Trophoblast cell (in vitro differentiated cells and primary cell): ENCODE results near the gene OMP.

Experiments
- DNase-seq, 2 donors: peaks; one replicate each; pipeline ENCODE4 v3.0.0-alpha.2; 2016
- H2AFZ ChIP-seq: 2 replicates; pipeline ENCODE4 v1.6.1; 2013; ENCODE audit warnings: low read length, moderate library complexity, mild to moderate bottlenecking; ENCODE audit not compliant: insufficient read depth, poor library complexity
- H2AK5ac ChIP-seq: 2 replicates; pipeline ENCODE4 v1.6.1; 2013; ENCODE audit warnings: mild to moderate bottlenecking, low read length
- H2BK120ac ChIP-seq: 2 replicates; pipeline ENCODE4 v1.6.1; 2013; ENCODE audit warnings: low read length, mild to moderate bottlenecking, moderate library complexity; ENCODE audit not compliant: insufficient read depth, poor library complexity
- H2BK12ac ChIP-seq: 2 replicates; pipeline ENCODE4 v1.6.1; 2013; ENCODE audit warnings: mild to moderate bottlenecking, low read length, moderate library complexity
- H2BK5ac ChIP-seq: 2 replicates; pipeline ENCODE4 v1.6.1; 2013; ENCODE audit warnings: low read length, low read depth, moderate library complexity, mild to moderate bottlenecking; ENCODE audit not compliant: poor library complexity
- H3K14ac ChIP-seq: 2 replicates; pipeline ENCODE4 v1.6.1; 2013; ENCODE audit warnings: mild to moderate bottlenecking, low read length
- H3K18ac ChIP-seq: 2 replicates; pipeline ENCODE4 v1.6.1; 2013; ENCODE audit warnings: mild to moderate bottlenecking, low read length
- H3K23ac ChIP-seq: 2 replicates; pipeline ENCODE4 v1.6.1; 2013; ENCODE audit warnings: low read length
- H3K27ac ChIP-seq: 2 replicates; pipeline ENCODE4 v1.5.1; 2013; ENCODE audit warnings: low read depth, mild to moderate bottlenecking, inconsistent platforms, low read length, moderate library complexity
- H3K27me3 ChIP-seq: 2 replicates; pipeline ENCODE4 v1.6.1; 2013; ENCODE audit warnings: inconsistent platforms, mild to moderate bottlenecking, low read length, moderate library complexity; ENCODE audit not compliant: insufficient read depth
- H3K36me3 ChIP-seq, 2 experiments: 1 replicate in 1 of 2; 2 replicates in 1 of 2; pipeline ENCODE4 v1.6.1; 2013; ENCODE audit warnings: low read length in 2 of 2, mild to moderate bottlenecking in 2 of 2, moderate library complexity in 1 of 2; ENCODE audit not compliant: insufficient read depth in 2 of 2, control insufficient read depth in 1 of 2
- H3K4ac ChIP-seq: 2 replicates; pipeline ENCODE4 v1.6.1; 2013; ENCODE audit warnings: low read depth, mild to moderate bottlenecking, low read length, moderate library complexity
- H3K4me1 ChIP-seq, 2 experiments: 1 replicate in 1 of 2; 2 replicates in 1 of 2; pipeline ENCODE4 v1.6.1; 2013; ENCODE audit warnings: low read length in 2 of 2, mild to moderate bottlenecking in 2 of 2, moderate library complexity in 1 of 2; ENCODE audit not compliant: insufficient read depth in 2 of 2, control insufficient read depth in 1 of 2
- H3K4me2 ChIP-seq: 2 replicates; pipeline ENCODE4 v1.6.1; 2013; ENCODE audit warnings: inconsistent platforms, mild to moderate bottlenecking, low read length, moderate library complexity
- H3K4me3 ChIP-seq: 2 replicates; pipeline ENCODE4 v1.5.1; 2013; ENCODE audit warnings: mild to moderate bottlenecking, low read depth, low read length, inconsistent platforms
- H3K79me1 ChIP-seq: one replicate; pipeline ENCODE4 v1.6.1; 2013; ENCODE audit warnings: low read length
- H3K79me2 ChIP-seq: 2 replicates; pipeline ENCODE4 v1.6.1; 2013; ENCODE audit warnings: low read length, mild to moderate bottlenecking; ENCODE audit not compliant: control insufficient read depth, insufficient read depth, poor library complexity
- H3K9ac ChIP-seq: 2 replicates; pipeline ENCODE4 v1.6.1; 2013; ENCODE audit warnings: mild to moderate bottlenecking, low read length
- H3K9me3 ChIP-seq: 2 replicates; pipeline ENCODE4 v1.6.1; 2013; ENCODE audit warnings: low read depth, mild to moderate bottlenecking, control low read depth, inconsistent platforms, low read length; ENCODE audit not compliant: insufficient read depth
- H4K12ac ChIP-seq: 2 replicates; pipeline ENCODE4 v1.6.1; 2013; ENCODE audit warnings: low read depth, mild to moderate bottlenecking, low read length, moderate library complexity
- H4K8ac ChIP-seq: 2 replicates; pipeline ENCODE4 v1.6.1; 2013; ENCODE audit warnings: low read depth, mild to moderate bottlenecking, low read length, moderate library complexity
- H4K91ac ChIP-seq: one replicate; pipeline ENCODE4 v1.6.1; 2013; ENCODE audit warnings: low read depth, mild to moderate bottlenecking, low read length, moderate library complexity
- WGBS: extraction: QIAGEN DNeasy Blood & Tissue Kit; methylation state at CpG from one replicate; pipeline ENCODE4 v1.1.7; 2013; ENCODE audit warnings: missing lambda C conversion rate; ENCODE audit not compliant: insufficient read length, insufficient coverage; ENCODE audit errors: extremely low coverage; 5-methylcytosine and 5-hydroxymethylcytosine counted together

The OMP gene

GRCh38 chr11:77055913-77056312 is 46.7 kb upstream of the OMP start:
- Histone ChIP-seq H3K4me3 (no peak overlapping the region), H2BK120ac (no peak overlapping the region), H3K27me3 (no peaks in the 10 kb centered on the region), H3K79me1 (no peaks in the 10 kb centered on the region), H2BK5ac (no peak overlapping the region), H3K36me3 (no peaks in the 10 kb centered on the region), H3K4ac (no peak overlapping the region), H3K4me1 (no peaks in the 10 kb centered on the region), H3K4me2 (no peak overlapping the region), H3K23ac (no peak overlapping the region), H3K14ac (no peak overlapping the region), H3K9me3 (peaks cover 14% of the 10 kb centered on the region), H3K9ac (no peak overlapping the region), H3K79me2 (no peaks in the 10 kb centered on the region), H4K91ac (no peak overlapping the region), H3K18ac (no peak overlapping the region), H2AK5ac (no peak overlapping the region), H2AFZ (no peak overlapping the region), H2BK12ac (no peak overlapping the region), H4K8ac (no peak overlapping the region), H3K27ac (no peak overlapping the region), H4K12ac (no peak overlapping the region)
- DNase-seq: no peak
- WGBS: no CpG with 5 or more reads among the region's 5 CpGs

- Histone ChIP-seq H3K18ac (no peak overlapping the region), H3K79me2 (no peaks in the 10 kb centered on the region), H2BK120ac (no peak overlapping the region), H2AFZ (no peak overlapping the region), H4K91ac (no peak overlapping the region), H3K27ac (no peak overlapping the region), H3K9me3 (peaks cover 14% of the 10 kb centered on the region), H3K23ac (no peak overlapping the region), H3K14ac (no peak overlapping the region), H3K4me1 (no peaks in the 10 kb centered on the region), H3K9ac (no peak overlapping the region), H3K4ac (no peak overlapping the region), H3K36me3 (no peaks in the 10 kb centered on the region), H3K79me1 (no peaks in the 10 kb centered on the region), H4K8ac (no peak overlapping the region), H3K4me3 (no peak overlapping the region), H2AK5ac (no peak overlapping the region), H3K27me3 (no peaks in the 10 kb centered on the region), H2BK5ac (no peak overlapping the region), H2BK12ac (no peak overlapping the region), H4K12ac (no peak overlapping the region), H3K4me2 (no peak overlapping the region)
- DNase-seq: no peak
- no CpG with 5 or more reads among the region's 3 CpGs for WGBS
Measured at GRCh38 chr11:77056814-77057402, 45.7 kb upstream of the OMP start.

DNA sequence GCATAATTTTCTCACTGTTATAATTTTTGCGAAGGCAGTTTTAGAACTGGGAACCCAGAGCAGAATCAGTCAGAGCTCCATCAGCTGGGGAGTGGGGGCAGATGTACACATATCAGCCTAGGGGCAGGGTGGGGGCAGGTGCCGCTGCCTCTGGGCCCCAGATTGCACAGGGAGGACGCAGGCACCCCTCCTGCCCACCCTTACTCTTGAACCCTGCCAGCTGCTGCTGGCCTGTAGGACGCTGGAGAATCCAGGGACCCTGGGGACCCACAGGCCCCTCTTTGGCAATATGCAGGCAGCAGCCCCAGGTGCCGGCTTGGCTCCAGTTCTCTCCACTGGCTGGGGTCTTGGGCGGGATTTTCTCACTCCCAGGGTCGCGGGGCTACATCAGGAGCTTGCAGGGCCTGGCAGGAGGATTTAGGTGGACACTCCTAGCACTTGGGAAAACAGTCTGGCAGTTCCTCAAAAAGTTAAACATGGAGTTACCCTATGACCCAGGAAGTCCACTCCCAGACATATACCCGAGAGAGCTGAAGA is 44.6 kb upstream of the OMP start:
- Histone ChIP-seq H3K27me3 (no peaks in the 10 kb centered on the region), H3K23ac (no peak overlapping the region), H3K4me1 (no peaks in the 10 kb centered on the region), H2BK120ac (no peak overlapping the region), H4K12ac (no peak overlapping the region), H3K9ac (no peak overlapping the region), H3K14ac (no peak overlapping the region), H3K79me2 (no peaks in the 10 kb centered on the region), H3K79me1 (no peaks in the 10 kb centered on the region), H3K36me3 (no peaks in the 10 kb centered on the region), H3K4me3 (no peak overlapping the region), H2AFZ (no peak overlapping the region), H2BK5ac (no peak overlapping the region), H3K4me2 (no peak overlapping the region), H3K18ac (no peak overlapping the region), H3K27ac (no peak overlapping the region), H2BK12ac (no peak overlapping the region), H2AK5ac (no peak overlapping the region), H4K8ac (no peak overlapping the region), H4K91ac (no peak overlapping the region), H3K4ac (no peak overlapping the region), H3K9me3 (peaks cover 14% of the 10 kb centered on the region)
- DNase-seq: no peak
- no CpG with 5 or more reads among the region's 9 CpGs for WGBS

DNA sequence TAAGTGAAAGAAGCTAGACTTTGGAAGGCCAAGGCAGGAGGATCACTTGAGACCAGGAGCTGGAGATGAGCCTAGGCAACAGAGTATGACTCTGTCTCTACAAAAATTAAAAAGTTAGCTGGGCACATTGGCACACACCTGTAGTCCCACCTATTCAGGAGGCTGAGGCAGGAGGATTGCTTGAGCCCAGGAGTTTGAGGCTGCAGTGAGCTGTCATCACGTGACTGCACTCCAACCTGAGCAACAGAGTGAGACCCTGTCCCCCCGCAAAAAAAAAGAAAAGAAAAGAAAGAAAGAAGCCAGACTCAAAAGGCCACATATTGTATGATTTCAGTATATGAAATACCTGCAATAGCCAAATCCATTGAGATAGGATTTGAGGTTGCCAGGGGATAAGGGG is 43.7 kb upstream of the OMP start:
- no peak overlapping the region for H4K91ac ChIP-seq
- H2AK5ac ChIP-seq: no peak overlapping the region
- no peaks in the 10 kb centered on the region for H3K79me2 ChIP-seq
- H4K8ac ChIP-seq: no peak overlapping the region
- H3K27me3 ChIP-seq: no peaks in the 10 kb centered on the region
- peaks cover 12% of the 10 kb centered on the region for H3K9me3 ChIP-seq
- H3K9ac ChIP-seq: no peak overlapping the region
- no CpG with 5 or more reads among the region's 2 CpGs for WGBS
- no peak overlapping the region for H3K4me2 ChIP-seq
- no peak overlapping the region for H3K18ac ChIP-seq
- H2BK12ac ChIP-seq: no peak overlapping the region
- no peak for DNase-seq
- H3K14ac ChIP-seq: no peak overlapping the region
- H3K4ac ChIP-seq: no peak overlapping the region
- no peak overlapping the region for H2BK5ac ChIP-seq
- H3K23ac ChIP-seq: no peak overlapping the region
- H4K12ac ChIP-seq: no peak overlapping the region
- H3K27ac ChIP-seq: no peak overlapping the region
- H2BK120ac ChIP-seq: no peak overlapping the region
- H3K79me1 ChIP-seq: no peaks in the 10 kb centered on the region
- H3K4me1 ChIP-seq: no peaks in the 10 kb centered on the region
- no peak overlapping the region for H2AFZ ChIP-seq
- H3K4me3 ChIP-seq: no peak overlapping the region
- H3K36me3 ChIP-seq: no peaks in the 10 kb centered on the region
